HG03280 (cell line): ENCODE data around the gene FOXC1.

Source experiments
- ATAC-seq: cut with Tn5 transposase; IDR thresholded peaks from one replicate; pipeline ENCODE4 v1.9.1; 2021; ENCODE audit warnings: mild to moderate bottlenecking, moderate library complexity; ENCODE audit not compliant: unreplicated experiment

Gene FOXC1

DNA sequence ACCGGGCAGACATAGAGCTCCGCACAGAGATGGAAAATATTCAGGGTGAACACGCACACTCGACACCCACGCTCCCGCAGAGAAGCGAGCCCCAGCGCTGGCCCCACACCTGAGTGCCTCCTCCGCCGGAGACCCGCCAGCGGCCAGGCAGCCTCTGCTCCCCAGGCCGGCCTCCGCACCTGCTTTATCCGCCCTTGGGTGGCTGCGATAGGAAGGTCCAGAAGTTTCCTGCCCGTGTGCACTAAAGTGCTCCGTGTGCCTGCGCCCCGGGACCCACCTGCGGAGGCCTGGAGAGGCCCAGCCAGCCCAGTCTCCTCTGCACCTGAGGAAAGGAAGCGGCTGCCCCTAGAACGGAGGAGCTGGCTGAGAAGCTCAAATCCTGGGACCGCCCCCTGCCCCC lies 10.8 kb upstream of the FOXC1 start:
- no peak for ATAC-seq

DNA sequence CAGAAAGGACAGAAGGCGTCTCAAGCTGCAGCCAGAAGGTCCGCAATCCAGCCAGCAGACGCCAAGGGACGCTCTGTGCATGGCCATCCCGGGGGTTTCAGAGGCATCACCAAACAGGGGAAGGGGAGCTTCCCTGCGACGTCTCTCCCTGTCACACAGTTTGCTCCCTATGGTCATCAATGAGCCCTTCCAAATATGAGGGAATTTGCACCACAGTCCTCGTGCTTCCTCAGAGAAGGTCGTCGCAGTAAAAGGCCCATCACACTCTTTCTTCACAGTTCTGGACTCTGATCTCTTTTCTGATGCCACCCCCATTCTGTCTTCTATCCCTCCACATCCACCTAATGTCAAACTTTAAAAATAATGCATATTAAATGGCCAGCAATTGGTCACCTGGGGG lies 10.2 kb upstream of the FOXC1 start:
- ATAC-seq: no peak

DNA sequence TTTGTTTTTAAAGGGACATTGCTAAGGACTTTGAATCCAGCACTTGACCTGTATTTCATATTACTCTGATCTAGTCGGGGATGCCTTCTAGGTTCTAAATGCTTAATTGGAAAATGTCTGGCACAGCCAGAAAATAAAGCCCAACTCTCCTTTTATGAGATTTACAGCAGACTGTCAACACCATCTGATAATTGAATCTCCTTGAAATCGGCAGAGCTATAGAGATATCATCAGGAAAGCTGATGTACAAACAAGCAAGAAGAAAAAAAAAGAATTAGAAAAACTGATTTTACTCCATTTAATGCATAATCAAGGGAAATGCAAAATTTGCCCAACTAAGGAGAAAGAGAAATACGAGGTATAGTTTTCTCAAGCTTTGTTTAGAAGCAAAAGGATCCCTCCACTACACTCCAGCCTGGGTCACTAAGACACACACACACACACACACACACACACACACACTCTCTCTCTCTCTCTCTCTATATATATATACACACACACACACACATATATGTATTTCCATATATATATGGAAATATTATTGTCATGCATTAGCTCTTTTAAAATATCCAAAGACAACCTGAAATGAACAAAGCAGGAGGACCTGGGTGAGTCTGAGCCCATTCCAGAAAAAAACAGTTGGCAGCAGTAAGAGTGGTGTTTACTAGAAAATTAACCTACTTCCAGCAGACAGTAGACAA lies 9.5 kb upstream of the FOXC1 start:
- ATAC-seq: no peak

DNA sequence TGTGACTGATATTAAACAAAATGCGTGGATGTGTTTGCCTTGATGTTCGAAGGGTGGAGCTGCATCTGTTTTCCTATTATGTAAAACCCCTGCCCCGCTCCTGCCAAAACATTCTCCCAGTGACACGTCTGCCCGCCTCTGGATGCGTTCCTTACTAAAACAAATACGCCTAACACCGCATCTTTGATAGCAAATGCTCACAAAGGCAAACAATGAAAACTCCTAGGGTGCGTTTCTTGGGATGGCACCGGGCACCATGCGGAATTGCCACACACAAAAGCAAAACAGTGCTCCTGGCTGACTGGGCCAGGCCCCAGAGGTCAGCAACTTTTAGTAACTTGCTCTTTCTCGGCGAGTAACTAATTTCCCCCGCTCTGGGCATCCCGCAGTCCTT lies 9.0 kb upstream of the FOXC1 start:
- ATAC-seq: no peak

DNA sequence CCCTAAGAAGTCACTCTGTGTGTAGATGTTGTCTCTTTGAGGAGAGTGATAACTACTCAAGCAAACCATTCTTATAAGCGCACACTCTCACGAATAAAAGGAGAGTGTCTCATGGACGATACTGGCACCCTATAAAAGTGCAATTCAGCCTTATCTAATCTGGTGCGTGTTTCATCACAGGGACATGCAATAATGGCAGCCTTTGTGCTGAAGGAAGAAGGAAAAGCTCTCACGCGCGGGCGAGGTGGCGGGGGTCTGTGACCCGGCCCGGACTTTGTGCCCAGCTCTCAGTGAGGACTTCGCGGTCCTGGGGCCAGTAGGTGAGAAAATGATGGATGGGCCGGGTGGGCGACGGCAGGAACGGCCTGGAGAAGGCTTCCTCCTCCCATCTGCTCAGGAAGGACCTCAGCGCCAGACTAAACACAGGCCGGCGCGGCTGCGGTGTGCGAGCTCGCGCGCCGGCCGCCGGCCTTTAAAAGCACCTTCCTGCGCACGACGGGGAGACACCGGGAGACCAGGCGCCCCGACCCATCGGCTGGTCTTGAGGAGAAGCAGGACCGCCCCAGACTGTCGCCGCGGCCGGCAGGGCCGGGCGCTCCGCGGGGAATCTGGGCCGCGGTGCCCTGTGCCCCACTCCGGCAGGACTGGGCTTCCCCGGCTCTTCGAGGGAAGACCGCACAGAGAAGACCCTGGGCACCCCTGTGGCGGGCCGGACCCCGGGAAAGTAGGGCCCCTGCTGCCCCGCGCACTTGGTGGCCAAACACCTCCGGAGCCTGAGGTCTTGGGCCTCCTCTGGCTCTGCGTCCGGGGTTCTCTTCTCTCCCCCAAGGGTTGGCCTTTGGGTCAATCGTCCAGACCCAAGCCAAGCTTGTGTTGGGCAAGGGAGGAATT lies 8.3 kb upstream of the FOXC1 start:
- no peak for ATAC-seq

DNA sequence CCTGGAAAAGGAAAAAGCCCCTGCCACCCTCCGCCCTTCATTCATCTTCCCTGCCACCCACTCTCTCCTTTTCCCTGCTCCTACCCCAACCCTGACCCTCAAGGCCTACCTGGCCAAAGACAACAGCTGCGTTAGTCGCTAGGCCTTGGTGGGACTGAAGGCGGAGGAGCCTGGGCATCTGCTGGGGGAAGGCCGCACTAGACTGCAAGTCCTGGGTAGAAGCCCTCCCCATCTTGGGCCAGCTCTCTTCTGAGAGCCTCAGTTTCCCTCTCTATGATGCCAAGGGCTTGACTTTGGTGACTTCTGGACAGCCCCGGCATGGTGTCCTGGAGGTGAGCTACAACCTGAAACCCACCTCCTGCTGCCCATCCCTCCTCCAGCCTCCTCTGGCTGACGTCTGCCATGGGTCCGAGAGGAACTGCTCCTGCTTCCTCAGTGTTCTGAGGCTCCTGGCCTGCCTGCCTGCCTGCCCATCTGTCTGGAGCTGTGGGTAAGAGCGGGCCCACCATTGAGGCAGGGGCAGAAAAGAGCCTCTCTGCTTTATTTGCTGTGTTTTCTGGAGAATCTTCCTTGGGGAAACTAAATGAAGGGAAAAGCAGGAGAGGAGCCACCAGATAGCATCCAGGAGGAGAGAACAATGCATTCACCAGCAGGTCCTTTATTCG lies 7.5 kb upstream of the FOXC1 start:
- ATAC-seq: no peak

DNA sequence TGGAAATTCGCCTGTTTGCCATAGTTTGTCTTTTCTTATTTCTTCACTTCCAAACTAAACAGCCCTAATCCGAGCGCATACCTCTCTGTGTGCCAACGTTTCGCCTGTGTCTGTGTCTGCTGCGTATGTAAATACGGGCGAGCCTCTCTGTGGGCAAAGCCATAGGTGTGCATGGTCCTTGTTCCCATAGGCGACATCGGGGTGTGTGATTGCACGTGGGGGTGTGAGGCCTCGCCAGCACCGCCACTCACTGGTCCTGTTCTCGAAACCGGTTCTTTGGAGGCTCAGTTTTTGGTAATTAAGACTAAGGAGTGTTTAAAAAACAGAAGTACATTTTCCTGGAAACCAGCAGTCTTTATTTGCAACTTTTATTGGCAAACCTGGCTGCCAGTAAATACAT lies 6.0 kb upstream of the FOXC1 start:
- ATAC-seq: no peak

DNA sequence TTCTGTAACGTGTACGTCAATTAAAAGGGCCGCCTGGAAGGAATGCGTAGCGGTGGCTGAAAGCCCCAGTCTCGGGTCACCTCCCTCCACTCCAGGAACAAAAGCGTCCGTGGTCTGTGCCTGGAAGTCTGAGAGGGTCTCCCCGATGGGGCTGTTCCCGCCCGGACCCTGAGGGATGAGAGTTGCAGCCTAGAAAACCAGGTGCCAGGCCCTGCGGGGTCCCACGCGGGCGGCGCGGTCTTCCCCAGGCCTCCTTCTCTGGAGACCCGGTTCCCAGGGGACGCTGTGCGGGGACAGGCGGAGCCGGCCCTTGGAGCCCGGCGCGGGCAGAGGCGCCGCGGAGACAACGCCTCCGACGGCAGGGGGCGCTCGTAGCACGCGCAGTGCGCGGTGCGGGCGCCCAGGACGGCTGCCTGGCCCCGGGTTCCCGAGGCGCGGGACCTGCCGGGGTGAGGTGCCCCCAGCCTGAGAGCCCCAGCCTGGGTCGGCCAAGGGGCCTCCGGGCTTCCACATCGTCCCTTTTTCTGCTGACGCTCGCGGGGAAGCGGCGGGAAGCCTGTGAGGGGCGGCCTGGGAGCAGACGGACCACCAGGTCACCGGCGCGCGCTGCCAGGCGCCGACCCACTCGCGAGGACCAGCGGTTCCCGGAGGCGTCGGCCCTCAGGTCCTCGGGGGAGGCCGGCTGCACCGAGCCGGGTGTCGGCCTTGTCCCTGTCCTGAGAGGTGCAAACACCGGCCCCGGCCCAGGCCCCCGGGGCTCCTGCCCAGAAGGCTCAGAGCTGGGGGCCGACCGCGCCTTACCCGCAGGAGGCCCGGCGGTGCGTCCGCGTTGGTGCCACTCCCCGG lies 5.3 kb upstream of the FOXC1 start:
- ATAC-seq: no peak

DNA sequence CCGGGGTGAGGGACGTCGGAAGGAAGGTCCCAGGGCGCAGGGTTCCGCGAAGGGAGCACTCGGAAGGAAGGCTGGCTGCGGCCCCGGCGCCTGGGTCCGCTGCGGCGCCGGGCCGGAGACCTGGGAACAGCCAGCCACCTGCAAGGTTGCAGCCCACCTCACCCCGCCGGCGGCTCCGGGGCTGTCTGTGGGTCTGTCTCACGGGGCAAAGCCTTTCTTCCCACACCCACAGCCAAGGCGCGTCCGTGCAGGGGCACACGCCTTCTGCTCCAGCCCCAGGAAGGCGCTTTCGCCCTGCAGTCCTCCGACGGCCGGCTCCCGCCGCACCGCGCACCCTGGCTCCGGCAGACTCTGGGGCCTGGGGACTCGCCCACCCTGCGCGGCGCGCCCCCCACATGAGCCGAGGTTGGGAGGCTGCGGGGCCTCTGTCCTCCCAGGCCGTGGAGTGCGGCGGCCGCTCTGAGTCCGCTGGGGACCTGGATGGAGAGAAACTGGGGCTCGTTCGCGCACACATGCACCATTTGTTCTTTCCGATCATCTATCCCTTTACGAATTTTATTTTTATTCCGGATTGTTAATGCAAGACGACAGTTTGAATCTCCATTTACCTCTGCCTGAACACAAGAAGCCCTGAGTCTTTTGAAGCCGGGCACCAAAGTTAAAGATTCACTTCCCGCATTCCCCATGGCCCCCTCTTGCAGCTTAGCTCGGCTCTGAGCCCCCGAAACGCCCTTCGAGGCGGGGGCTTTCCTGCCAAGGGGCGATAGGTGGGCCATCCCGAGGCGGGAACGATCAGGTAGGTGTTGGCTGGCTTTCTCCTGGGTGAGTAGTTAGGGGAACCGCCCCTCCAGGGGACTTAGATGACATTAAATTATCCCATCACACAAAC lies 4.5 kb upstream of the FOXC1 start:
- ATAC-seq: no peak

DNA sequence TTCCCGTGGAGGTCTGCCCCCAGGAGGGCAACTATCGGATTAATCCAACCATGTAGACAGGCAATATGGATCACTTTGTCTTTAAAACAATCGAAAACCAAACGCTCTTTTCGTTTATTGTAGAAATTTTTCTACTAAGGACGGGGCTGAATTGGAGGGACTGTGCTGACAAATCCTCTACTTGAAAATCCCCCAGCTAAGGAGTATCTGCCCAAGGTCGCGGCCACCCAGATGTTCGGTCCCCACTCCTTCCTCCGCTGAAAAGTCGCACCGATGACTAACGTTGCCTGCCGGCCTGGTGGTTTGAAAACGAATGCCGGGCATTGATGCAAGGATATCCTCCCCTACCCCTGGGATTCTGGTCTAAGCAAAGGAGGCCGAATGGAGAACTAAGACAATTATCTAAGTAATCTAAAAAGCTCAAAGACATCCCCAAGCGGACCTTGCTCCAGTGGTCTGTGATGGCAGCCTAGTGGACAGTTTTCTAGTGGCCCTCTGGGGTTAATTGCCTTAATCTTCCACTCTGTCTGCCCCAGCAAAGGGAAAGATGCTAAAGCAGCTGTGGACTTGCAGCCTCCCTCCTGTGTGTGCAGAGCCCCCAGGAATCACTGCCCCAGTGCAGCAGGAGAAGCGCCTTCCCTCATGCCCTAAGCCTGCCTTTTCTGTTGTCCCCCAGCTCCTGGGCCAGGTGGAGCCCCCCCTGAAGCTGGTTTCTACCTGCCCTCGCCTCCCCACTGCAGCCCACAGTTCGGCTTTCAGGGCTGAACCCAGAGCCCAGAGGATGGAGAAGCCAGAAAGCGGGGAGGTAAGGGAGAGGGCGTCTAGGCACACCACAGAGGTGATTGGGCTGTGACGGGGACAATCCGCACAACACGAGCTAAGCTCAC lies 3.6 kb upstream of the FOXC1 start:
- no peak for ATAC-seq

DNA sequence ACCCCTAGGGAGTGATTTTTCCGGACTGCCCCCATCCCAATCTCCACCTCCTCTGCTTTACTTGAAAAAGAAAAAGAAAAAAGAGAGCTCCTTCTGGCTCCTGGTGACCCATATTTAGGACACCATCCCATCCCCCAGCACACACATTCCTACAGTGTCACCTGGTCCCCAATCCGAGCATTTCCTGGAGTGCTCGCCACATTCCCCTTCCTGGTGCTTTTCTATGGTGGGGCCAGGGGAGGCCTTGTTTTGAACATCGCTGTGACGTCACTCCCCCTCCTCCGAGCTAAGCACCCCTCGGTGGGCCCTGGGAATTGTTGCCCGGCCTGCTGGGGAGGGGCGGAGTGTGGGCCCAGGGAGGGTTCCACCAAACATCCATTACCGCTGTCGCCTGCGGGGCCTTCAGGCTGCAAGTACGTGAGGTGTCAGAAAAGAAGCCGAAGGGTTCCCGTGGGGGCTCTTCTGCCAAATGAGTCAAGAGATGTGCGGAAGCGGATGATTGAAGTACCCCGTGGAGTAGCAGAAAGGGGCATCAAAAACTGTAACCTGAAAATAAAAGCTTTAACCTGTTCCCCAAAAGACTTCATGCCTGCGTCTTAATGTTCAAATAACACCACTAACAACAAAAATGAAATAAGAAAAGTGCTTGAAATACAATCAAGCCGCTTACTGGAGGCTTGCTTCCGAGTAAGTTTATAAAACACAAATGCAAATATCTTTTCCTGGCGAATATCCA lies 2.8 kb upstream of the FOXC1 start:
- ATAC-seq: no peak

DNA sequence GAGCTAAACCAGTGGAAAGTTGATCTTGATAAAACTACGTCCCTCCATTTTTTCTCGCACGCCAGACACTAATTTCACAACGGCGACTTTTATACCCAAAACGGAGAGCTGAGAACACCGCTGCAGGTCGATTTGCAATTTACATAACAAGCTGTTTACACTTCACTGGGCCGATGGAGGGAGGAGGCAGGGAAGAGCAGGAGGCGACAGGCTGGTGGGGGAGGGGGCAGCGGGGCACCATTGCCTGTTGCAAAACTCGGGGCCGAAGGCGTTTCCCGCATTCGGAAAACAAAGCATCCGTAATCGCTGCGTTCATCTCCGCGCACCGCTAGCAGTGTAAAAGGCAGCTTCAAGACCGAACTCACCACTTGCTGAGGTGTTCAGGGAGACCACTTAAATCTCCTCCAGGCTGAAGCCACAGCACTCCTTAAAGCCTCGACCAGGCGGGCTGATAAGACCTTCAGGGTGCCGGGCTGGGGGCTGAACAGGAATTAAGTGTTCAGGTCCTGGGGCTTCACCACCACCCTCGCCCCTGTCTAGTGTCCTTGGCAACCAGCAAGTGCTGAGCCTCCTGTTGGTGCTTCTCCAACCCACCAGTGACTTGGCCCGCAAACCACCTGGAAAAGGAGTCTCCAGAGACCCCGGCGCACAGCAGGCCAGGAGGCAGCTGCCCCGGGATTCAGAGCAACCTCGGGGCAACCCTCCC lies 2.0 kb upstream of the FOXC1 start:
- ATAC-seq: no peak

DNA sequence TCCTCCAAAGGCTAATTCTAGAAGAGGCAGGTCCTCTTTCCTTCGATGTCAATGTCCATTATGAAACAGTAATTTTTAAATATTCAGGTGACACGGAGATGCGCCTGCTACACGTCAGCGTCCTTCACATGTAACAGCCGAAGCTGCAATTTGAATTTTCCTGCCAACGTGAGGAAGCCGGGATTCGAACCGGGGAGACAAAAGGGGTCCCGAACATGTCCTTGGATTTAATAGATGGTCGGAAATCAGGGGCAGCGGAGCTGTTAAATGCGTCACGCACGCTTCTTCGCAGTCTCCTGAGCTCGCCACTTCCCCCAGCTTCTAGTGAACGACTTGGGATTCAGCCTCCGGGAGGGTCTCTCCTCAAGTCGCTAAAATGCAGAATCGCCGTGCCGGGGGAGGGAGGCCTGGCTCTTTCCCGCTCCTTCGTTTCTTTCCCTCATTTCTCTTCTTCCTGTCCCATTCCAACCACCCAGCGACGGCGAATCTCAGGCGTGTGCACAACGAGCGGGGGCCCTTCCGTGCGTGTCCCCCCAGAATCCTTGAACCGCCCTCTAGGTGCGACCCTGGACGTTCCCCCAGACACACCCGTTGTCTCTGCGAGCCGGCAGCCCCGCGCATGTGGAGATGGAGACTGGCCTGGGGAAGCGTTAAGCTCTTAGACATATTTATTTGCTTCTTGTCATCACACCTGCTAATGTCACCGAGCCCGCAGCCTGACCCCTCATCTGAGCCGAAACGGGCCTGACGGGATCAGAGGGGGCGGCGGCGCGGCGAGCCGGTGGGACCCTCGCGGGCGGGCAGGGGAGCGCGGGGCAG lies 1.3 kb upstream of the FOXC1 start:
- ATAC-seq: no peak

DNA sequence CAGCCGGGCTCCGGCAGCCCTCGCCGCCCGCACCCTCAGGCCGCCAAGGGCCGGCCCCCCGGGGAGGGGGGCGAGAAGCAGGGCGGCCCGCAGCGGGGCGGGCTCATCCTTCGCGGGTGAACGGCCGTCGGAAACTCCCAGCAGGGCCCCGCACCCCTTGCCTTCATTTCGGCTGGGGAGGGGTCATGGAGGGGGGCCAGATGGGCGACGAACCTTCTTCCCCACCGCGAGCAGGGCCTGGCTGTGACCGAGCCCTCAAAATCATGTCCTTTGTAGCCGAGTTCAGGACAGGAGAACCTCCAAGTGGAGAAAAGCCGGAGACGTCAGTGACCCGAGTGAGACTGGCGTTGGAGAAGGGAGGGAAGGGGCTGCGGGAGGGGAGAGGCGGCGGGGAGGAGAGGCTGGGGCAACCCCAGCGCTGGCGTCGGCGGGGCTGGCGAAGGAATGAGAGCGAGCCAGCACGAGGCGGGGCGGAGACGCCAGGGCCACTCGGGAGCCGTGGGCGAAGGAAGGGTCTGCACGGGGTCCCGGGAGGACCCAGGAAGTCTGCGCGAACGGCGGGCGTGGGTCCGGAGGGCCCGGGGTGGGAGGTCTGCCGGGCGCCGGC lies 571 bp upstream of the FOXC1 start:
- peak; percentile 10 for ATAC-seq

DNA sequence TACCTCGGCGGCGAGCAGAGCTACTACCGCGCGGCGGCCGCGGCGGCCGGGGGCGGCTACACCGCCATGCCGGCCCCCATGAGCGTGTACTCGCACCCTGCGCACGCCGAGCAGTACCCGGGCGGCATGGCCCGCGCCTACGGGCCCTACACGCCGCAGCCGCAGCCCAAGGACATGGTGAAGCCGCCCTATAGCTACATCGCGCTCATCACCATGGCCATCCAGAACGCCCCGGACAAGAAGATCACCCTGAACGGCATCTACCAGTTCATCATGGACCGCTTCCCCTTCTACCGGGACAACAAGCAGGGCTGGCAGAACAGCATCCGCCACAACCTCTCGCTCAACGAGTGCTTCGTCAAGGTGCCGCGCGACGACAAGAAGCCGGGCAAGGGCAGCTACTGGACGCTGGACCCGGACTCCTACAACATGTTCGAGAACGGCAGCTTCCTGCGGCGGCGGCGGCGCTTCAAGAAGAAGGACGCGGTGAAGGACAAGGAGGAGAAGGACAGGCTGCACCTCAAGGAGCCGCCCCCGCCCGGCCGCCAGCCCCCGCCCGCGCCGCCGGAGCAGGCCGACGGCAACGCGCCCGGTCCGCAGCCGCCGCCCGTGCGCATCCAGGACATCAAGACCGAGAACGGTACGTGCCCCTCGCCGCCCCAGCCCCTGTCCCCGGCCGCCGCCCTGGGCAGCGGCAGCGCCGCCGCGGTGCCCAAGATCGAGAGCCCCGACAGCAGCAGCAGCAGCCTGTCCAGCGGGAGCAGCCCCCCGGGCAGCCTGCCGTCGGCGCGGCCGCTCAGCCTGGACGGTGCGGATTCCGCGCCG lies 994 bp downstream of the FOXC1 start:
- ATAC-seq: peak; percentile 20

DNA sequence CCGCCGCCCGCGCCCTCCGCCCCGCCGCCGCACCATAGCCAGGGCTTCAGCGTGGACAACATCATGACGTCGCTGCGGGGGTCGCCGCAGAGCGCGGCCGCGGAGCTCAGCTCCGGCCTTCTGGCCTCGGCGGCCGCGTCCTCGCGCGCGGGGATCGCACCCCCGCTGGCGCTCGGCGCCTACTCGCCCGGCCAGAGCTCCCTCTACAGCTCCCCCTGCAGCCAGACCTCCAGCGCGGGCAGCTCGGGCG lies 1.5 kb downstream of the FOXC1 start:
- no peak for ATAC-seq
